BLaER1 (cell line): ENCODE results near the gene TMEM132A.
"Not testable (repeated sequence)": the region's sequence is repeated elsewhere in the genome, so short reads cannot be mapped to it uniquely, and the experiment has no call there.

Experiments
- H3K27ac ChIP-seq: shearing (Covaris generic); formaldehyde crosslinking; 2 replicates; pipeline ENCODE4 v1.8.1; 2022
- H3K27me3 ChIP-seq: shearing (Covaris generic); formaldehyde crosslinking; 2 replicates; pipeline ENCODE4 v1.8.1; 2022
- H3K36me3 ChIP-seq: shearing (Covaris generic); formaldehyde crosslinking; 2 replicates; pipeline ENCODE4 v1.8.1; 2022
- H3K4me1 ChIP-seq: shearing (Covaris generic); formaldehyde crosslinking; 2 replicates; pipeline ENCODE4 v1.8.1; 2022
- H3K4me2 ChIP-seq: shearing (Covaris generic); formaldehyde crosslinking; 2 replicates; pipeline ENCODE4 v1.8.1; 2022
- H3K4me3 ChIP-seq: shearing (Covaris generic); formaldehyde crosslinking; 2 replicates; pipeline ENCODE4 v1.8.1; 2022
- H3K9ac ChIP-seq: shearing (Covaris generic); formaldehyde crosslinking; 2 replicates; pipeline ENCODE4 v1.8.1; 2022
- H3K9me3 ChIP-seq: shearing (Covaris generic); formaldehyde crosslinking; 2 replicates; pipeline ENCODE4 v1.8.1; 2022
- H4K20me1 ChIP-seq: shearing (Covaris generic); formaldehyde crosslinking; 2 replicates; pipeline ENCODE4 v1.8.1; 2022
- Cebpa-rat ChIP-seq: shearing (Covaris generic); IDR thresholded peaks from 2 replicates; pipeline ENCODE4 v1.8.1; 2022

TMEM132A gene

GRCh38 chr11:60970890-60971289, 46.6 kb downstream of the TMEM132A start:
- Histone ChIP-seq H3K9ac (no peak overlapping the region), H3K4me1 (peaks cover 45% of the 10 kb centered on the region), H3K36me3 (no peaks in the 10 kb centered on the region), H4K20me1 (no peaks in the 10 kb centered on the region), H3K4me2 (peak overlapping the region; percentile 80), H3K4me3 (no peak overlapping the region), H3K27ac (no peak overlapping the region), H3K9me3 (peaks cover 6% of the 10 kb centered on the region; the same call in 1 of the 2 replicates), H3K27me3 (peaks cover 25% of the 10 kb centered on the region)
- no peak for TF ChIP-seq Cebpa-rat

GRCh38 chr11:60971520-60971919, 47.3 kb downstream of the TMEM132A start, which contains the start of gene CD6:
Gene CD6 (plus strand): TSS chr11:60971680. CDS start chr11:60971866, 186 bp downstream.
- TF ChIP-seq Cebpa-rat, result no peak
- peak within 1 kb of the TSS; percentile 80 for H3K4me2 ChIP-seq

GRCh38 chr11:60972182-60973030, 48.1 kb downstream of the TMEM132A start:
- H3K27ac ChIP-seq, result no peak overlapping the region
- H3K4me1 ChIP-seq, result peaks cover 55% of the 10 kb centered on the region
- H3K4me2 ChIP-seq, result peak overlapping the region; percentile 80
- H3K4me3 ChIP-seq, result no peak overlapping the region
- no peaks in the 10 kb centered on the region for H4K20me1 ChIP-seq
- TF ChIP-seq Cebpa-rat, result no peak
- H3K27me3 ChIP-seq, result peaks cover 25% of the 10 kb centered on the region
- no peak overlapping the region for H3K9ac ChIP-seq
- H3K9me3 ChIP-seq, result peaks cover 6% of the 10 kb centered on the region; the same call in 1 of the 2 replicates
- H3K36me3 ChIP-seq, result no peaks in the 10 kb centered on the region

More at GRCh38 chr11:60971520-60971919, 47.3 kb downstream of the TMEM132A start, which contains the start of gene CD6:
- no peaks in the 10 kb centered on the region for H4K20me1 ChIP-seq
- no peak within 1 kb of the TSS for H3K4me3 ChIP-seq
- no peak within 1 kb of the TSS for H3K9ac ChIP-seq
- H3K36me3 ChIP-seq, result no peaks in the 10 kb centered on the region
- H3K4me1 ChIP-seq, result peaks cover 46% of the 10 kb centered on the region
- peaks cover 25% of the 10 kb centered on the region for H3K27me3 ChIP-seq
- peaks cover 6% of the 10 kb centered on the region; the same call in 1 of the 2 replicates for H3K9me3 ChIP-seq
- no peak within 1 kb of the TSS for H3K27ac ChIP-seq

GRCh38 chr11:60973699-60974098, 49.4 kb downstream of the TMEM132A start:
- TF ChIP-seq Cebpa-rat, result no peak

GRCh38 chr11:60974316-60974715, 50.1 kb downstream of the TMEM132A start:
- peak overlapping the region; percentile 35 for H3K4me2 ChIP-seq
- H3K36me3 ChIP-seq, result not testable (repeated sequence)

More at GRCh38 chr11:60973699-60974098, 49.4 kb downstream of the TMEM132A start:
- H3K4me3 ChIP-seq, result no peak overlapping the region
- H3K4me2 ChIP-seq, result peak overlapping the region; percentile 35
- H3K4me1 ChIP-seq, result peaks cover 68% of the 10 kb centered on the region
- H3K9me3 ChIP-seq, result peaks cover under 1% of the 10 kb centered on the region; the same call in 1 of the 2 replicates
- H4K20me1 ChIP-seq, result no peaks in the 10 kb centered on the region
- H3K36me3 ChIP-seq, result no peaks in the 10 kb centered on the region
- H3K9ac ChIP-seq, result no peak overlapping the region
- H3K27me3 ChIP-seq, result peaks cover 25% of the 10 kb centered on the region
- no peak overlapping the region for H3K27ac ChIP-seq

GRCh38 chr11:60974726-60975125, 50.5 kb downstream of the TMEM132A start:
- Histone ChIP-seq H3K4me1 (peaks cover 78% of the 10 kb centered on the region), H3K27ac (no peak overlapping the region), H3K9ac (no peak overlapping the region), H4K20me1 (no peaks in the 10 kb centered on the region), H3K36me3 (no peaks in the 10 kb centered on the region), H3K9me3 (no peaks in the 10 kb centered on the region), H3K4me3 (no peak overlapping the region), H3K4me2 (peak overlapping the region; percentile 35; the same call in 1 of the 2 replicates), H3K27me3 (peaks cover 25% of the 10 kb centered on the region)
- no peak for TF ChIP-seq Cebpa-rat

More at GRCh38 chr11:60974316-60974715, 50.1 kb downstream of the TMEM132A start:
- H3K4me3 ChIP-seq, H3K27ac ChIP-seq, H3K9me3 ChIP-seq, H3K9ac ChIP-seq, H4K20me1 ChIP-seq: not testable (repeated sequence)
- Histone ChIP-seq H3K27me3 (peaks cover 25% of the 10 kb centered on the region), H3K4me1 (peaks cover 74% of the 10 kb centered on the region)

GRCh38 chr11:60977224-60977623, 53.0 kb downstream of the TMEM132A start:
- Histone ChIP-seq H3K4me1 (peaks cover 58% of the 10 kb centered on the region), H3K9ac (no peak overlapping the region), H3K27me3 (peaks cover 19% of the 10 kb centered on the region), H4K20me1 (no peaks in the 10 kb centered on the region), H3K36me3 (no peaks in the 10 kb centered on the region), H3K27ac (peak overlapping the region; percentile 35; the same call in 1 of the 2 replicates), H3K9me3 (no peaks in the 10 kb centered on the region), H3K4me2 (peak overlapping the region; percentile 82), H3K4me3 (no peak overlapping the region)
- TF ChIP-seq Cebpa-rat, result no peak

GRCh38 chr11:60977836-60978235, 53.6 kb downstream of the TMEM132A start:
- H3K4me2 ChIP-seq, result peak overlapping the region; percentile 82
- no peak overlapping the region for H3K4me3 ChIP-seq
- no peaks in the 10 kb centered on the region for H4K20me1 ChIP-seq

GRCh38 chr11:60978546-60979380, 54.5 kb downstream of the TMEM132A start:
- Histone ChIP-seq H3K4me2 (peak overlapping the region; percentile 82), H3K4me3 (no peak overlapping the region), H3K27me3 (peaks cover 4% of the 10 kb centered on the region), H3K27ac (peak overlapping the region; percentile 27; the same call in 1 of the 2 replicates), H4K20me1 (no peaks in the 10 kb centered on the region), H3K36me3 (no peaks in the 10 kb centered on the region), H3K9ac (no peak overlapping the region), H3K4me1 (peaks cover 45% of the 10 kb centered on the region), H3K9me3 (no peaks in the 10 kb centered on the region)
- no peak for TF ChIP-seq Cebpa-rat

More at GRCh38 chr11:60977836-60978235, 53.6 kb downstream of the TMEM132A start:
- Histone ChIP-seq H3K27ac (peak overlapping the region; percentile 35; the same call in 1 of the 2 replicates), H3K9me3 (no peaks in the 10 kb centered on the region), H3K27me3 (peaks cover 13% of the 10 kb centered on the region), H3K9ac (no peak overlapping the region), H3K4me1 (peaks cover 52% of the 10 kb centered on the region), H3K36me3 (no peaks in the 10 kb centered on the region)
- TF ChIP-seq Cebpa-rat, result no peak
